NCI-H345 treated with DMSO at 0.1 percent for 48 hours (cell line): ENCODE data around the gene NVL.
"Not testable (repeated sequence)": the region's sequence is repeated elsewhere in the genome, so short reads cannot be mapped to it uniquely, and the experiment has no call there.

ENCODE experiments used
- DNase-seq: peaks from one replicate; lab custom pipeline; 2025; ENCODE audit not compliant: unreplicated experiment; lab: John Stamatoyannopoulos, UW

The NVL gene

GRCh38 chr1:224237119-224237881, 92.7 kb downstream of the NVL start:
- DNase-seq: no peak

DNA sequence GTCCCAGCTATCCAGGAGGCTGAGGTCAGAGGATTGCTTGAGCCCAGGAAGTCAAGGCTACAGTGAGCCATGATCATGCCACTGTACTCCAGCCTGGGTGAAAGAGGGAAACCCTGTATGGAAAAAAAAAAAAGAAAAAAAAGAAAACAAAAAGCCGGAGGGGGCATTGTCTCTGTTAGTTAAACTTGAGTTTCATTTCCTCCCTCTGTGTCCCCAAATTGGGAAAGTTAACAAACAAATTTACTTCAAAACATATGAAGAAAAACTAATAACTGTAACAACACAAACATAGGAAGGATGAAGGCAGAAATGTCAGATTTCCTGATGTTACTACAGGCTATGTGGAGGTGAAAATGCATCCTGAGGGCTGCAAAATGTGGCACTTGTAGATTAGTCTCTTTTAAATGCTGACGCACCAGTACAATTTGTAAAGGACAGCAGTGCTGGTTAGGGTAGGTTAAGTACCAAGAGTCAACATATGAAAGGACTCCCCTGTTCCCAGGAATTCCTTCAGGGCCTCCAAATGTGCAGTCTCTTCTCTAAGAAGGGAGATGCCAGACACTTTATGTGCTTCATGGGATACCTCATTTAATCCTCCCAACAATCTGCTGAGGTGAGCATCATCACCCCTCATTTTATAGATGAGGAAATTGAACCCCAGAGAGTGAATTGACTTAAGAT, 94.0 kb downstream of the NVL start:
- DNase-seq: no peak

GRCh38 chr1:224234017-224234416, 96.0 kb downstream of the NVL start:
- no peak for DNase-seq

DNA sequence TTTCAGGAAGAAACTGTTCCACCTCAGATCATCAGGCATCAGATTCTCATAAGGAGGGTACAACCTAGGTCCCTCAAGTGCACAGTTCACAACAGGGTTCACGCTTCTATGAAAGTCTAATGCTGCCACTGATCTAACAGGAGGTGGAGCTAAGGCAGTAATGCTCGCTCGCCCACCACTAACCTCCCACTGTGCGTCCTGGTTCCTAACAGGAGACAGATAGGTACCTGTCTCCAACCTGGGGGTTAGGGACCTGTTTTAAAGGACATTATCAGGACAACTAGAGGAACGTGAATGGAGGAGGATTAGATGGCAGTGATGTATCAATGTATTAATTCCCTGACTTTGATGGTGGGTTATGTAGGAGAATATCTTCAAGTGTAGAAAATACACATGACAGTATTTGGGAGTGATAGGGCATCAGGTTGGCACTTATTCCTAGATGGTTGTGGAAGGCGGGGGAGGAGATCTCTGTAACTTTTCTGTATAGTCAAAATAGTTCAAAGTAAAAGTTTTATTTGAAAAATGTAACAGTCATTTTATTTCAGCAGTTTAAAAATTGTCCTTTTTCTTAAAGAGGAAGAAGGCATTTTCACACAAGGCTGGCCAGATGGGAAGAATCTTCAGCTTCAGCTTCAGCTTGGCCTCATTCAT, 103.0 kb downstream of the NVL start:
- DNase-seq: no peak

DNA sequence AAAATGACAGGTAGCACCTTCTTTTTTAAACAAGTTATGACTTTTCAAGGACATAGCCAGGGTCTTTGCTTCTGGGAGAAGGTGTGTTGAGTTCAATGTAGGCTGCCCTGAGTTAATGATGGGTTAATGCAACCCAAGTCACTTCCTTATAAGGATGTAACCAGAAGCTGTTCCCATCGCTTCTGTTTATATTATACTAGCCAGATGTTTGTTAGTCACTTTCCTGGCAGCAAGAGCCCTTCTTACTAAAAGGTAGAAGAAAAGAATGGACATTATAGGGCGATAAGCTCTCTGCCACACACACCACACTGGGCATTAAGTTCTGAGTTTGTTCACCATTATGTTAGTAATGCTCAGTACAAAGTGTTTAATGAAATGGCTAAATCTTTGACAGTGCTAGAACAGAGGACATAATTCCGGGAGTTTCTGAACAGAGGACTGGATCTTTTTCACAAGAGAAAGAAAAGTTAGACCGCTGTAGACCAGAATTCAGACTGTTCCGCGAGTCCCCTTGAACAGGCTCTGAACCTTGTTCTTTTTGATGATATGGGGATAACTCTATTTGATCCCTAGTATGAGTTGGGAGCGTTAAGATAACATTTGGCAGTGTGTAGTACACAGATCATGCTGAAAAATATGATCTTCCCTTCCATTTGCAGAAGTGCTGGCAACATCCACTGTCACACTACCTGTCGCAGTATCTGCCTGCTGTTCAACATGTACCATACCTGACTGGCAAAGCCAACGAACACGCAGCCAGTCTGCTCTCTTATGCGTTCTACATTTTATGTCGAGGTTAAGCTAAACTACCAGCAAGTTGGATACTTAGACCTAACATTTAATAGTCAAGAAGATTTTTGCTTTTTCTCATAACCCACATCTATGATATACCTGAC, 105.9 kb downstream of the NVL start:
- no peak for DNase-seq

- DNase-seq: no peak
These were observed 110.3 kb downstream of the NVL start for GRCh38 chr1:224219612-224220059.

GRCh38 chr1:224219011-224219611, 110.9 kb downstream of the NVL start:
- no peak for DNase-seq

DNA sequence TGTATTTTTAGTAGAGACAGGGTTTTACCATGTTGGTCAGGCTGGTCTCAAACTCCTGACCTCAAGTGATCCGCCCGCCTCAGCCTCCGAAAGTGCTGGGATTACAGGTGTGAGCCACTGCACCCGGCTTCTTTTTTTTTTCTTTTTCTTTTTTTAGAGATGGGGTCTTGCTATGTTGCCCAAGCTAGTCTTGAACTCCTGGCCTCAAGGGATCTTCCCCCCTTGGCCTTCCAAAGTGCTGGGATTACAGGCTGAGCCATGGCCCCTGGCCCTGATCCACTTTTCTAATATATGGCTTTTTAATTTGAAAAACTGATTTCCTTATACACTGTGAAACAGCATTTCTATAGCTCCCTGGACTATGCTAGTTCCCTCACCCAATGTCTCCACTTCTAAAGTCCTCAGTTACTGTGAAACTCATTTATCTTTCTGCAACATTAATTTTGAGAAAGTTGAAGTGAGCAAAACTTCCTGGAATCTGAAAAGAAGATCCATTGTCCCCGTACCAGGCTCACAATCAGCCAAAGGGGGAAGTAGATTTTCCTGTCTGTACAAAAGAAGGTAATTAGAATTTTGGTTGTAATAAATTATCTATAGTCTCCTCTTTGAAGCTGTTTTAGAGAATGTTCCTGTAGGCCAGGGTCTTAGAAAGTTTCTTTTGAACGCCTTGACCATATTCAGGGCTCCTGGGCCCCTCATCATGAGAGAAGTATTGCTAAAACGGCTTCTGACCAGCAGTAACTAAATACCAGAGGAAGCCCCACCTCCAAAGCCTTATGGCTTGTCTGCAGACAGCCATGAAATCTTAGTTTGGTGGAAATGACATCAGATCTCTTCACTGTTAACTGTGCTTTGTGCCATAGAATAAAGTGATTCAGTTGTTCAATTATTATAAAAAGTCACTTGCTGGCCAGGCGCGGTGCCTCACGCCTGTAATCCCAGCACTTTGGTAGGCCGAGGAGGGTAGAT, 112.0 kb downstream of the NVL start:
- DNase-seq: no peak

DNA sequence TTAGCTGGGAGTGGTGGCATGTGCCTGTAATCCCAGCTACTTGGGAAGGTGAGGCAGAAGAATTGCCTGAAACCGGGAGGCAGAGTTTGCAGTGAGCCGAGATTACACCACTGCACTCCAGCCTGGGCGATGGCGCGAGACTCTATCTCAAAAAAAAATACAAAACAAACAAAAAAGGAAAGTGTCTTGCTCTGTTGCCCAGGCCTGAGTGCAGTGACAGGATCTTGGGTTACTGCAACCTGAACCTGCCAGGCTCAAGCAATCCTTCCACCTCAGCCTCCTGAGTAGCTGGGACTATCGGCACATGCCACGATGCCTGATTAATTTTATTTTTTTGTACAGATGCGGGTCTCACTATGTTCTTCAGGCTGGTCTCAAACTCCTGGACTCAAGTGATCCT, 113.6 kb downstream of the NVL start:
- no peak for DNase-seq

GRCh38 chr1:224213438-224214119, 116.4 kb downstream of the NVL start:
- DNase-seq: no peak

GRCh38 chr1:224212618-224213061, 117.3 kb downstream of the NVL start:
- no peak for DNase-seq

GRCh38 chr1:224211206-224211962, 118.6 kb downstream of the NVL start:
- DNase-seq: peak; percentile 74

DNA sequence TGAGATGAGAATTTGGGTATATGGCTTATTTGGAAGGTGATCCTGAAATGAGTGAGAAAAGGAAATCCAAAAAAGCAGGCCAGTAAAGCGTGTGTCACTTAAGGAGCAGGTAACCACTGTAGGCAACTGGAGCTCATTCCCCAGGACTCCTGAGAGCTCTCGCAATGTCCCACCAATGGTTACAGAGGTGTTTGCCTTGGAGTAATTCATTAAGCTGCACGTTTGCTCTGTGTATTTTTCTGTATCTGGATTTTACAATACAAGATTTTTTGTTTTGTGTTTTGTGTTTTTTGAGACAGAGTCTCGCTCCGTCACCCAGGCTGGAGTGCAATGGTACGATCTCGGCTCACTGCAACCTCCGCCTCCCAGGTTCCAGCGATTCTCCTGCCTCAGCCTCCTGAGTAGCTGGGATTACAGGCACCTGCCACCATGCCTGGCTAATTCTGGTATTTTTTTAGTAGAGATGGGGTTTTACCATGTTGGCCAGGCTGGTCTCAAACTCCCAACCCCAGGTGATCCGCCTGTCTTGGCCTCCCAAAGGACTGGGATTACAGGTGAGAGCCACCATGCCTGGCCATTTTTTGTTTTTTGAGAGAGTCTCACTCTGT, 123.9 kb downstream of the NVL start:
- not testable (repeated sequence) for DNase-seq

DNA sequence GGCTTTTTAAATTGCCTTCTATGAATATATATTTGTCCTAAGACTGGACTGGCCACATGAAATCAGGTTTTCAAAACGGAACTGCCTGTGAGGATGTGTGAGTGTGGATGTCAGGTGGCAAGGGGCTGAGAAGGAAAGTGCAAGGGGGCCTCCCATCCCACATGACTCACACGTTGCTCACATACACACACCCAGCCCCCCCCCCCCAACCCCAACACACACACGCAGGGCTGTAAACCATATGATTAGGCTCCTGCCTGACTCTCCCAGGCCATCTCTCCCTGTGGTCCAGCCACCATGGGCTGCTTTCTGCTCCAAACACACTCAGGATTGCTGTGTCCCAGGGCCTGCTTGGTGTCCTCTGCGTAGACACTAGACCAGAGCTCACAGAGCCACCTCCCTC, 124.5 kb downstream of the NVL start:
- DNase-seq: no peak

- DNase-seq: no peak
These were observed 126.5 kb downstream of the NVL start for GRCh38 chr1:224203243-224204016.

DNA sequence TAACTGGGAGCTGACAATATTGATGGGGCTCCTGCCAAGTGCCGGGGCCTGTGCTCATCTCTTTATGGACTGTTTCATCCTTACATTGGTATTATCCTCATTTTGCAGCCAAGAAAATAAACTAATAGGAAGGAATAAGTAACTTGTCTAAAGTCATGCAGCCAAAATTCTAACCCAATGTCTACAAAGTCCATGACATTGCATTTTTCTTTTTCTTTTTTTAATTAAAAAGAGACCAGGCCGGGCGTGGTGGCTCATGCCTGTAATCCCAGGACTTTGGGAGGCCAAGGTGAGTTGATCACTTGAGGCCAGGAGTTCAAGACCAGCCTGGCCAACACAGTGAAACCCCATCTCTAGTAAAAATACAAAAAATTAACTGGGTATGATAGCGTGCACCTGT, 128.1 kb downstream of the NVL start:
- no peak for DNase-seq

- no peak for DNase-seq
These were observed 128.6 kb downstream of the NVL start for GRCh38 chr1:224201383-224201782.
